Measurements from ENCODE around the gene PEMT.

Gene PEMT

DNA sequence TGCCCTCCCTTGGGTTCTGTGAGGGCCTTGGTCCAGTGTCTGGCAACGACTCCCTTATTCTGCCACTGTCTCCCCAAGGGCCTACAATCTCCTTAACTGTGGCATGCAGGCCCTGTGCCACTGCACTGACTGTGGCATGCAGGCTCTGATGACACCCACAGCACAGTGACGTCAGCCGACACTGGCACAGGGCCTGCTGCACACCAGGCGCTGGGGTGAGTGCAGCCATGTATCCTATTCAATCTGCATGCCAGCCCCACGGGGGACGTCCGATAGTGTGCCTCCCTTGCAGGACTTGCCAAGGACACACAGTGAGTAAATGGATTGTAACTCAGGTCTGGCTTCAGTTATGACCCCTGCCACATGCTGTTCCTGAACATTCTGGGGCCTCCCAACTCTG is 55.6 kb downstream of the PEMT start:
- no peak for DNase-seq (ENCODE audit: low read depth)

DNA sequence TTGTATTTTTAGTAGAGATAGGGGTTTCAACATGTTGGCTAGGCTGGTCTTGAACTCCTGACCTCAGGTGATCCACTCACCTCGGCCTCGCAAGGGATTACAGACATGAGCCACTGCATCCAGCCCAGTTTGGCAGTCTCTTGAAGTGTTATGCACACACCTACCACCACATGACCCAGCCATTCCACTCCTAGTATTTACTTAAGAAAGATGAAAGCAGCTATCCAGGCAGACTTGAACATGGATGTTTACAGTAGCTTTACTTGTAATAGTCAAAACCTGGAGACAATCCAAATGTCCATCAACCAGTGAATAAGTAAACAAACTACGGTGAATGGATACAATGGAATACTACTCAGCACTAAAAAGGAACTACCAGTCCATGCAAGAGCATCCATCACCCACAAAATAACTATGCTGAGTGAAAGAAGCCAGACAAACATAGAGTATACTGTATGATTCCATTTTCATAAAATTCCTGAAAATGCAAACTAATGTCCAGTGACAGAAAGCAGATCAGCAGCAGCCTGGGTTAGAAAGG is 57.5 kb downstream of the PEMT start:
- DNase-seq (ENCODE audit: low read depth): no peak

DNA sequence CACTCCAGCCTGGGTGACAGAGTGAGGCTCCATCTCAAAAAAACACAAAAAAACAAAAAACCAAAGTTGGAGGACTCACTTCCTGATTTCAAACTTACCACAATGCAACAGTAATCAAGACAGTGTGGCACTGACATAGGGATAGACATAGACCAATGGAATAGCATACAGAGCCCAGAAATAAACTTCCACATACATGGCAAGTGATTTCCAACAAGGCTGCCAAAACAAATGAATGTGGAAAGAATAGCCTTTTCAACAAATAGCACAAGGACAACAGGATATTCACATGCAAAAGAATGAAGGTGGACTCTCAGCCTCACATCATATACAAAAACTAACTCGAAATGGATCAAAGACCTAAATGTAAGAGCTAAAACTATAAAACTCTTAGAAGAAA is 58.5 kb downstream of the PEMT start:
- no peak for DNase-seq (ENCODE audit: low read depth)

GRCh38 chr17:17531156-17531555 is 60.4 kb downstream of the PEMT start:
- no peak for DNase-seq (ENCODE audit: low read depth)

DNA sequence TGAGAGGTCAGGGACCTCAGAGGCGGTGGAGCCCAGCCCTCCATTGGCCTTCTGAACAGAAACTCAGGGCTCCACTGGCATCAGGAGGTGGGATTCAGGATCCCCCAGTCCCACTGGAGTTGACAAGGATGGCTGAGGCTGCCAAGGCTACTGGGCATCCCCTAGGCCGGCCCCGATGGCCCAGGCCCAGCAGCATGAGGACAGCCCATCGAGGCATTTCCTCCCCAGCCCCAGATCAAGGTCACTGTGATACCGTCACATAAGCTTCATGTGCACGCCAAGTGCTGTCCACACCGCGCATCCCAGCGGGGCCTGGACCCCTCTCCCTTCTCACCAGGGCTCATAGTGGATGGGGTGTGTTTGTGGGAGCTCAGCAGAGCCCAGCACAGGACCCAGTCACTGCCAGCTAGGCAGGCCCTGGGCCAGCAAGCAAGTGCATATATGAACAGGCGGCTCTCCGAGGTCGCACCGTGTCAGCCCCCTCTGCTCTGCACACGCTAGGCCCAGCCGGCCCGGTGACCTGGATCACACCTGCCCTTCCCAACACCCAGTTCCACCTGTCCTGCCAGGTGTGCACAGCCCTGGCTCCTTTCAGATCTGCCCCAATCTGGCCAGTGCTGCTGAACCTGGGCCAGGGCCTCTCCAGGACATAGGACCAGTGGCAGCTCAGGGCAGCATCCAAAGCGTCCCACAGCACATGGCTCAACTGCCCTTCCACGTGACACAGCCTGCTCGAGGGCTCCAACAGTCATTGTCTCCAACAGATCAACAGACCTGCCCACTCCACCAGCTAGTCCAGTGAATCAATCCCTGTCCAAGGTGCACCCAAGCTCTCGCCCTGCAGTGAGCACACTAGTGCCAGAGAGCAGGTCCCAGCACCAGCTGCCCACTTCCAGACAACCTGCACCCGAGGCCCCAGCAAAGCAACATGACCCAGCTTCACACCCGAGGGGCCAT is 62.5 kb downstream of the PEMT start:
- DNase-seq (ENCODE audit: low read depth): no peak

DNA sequence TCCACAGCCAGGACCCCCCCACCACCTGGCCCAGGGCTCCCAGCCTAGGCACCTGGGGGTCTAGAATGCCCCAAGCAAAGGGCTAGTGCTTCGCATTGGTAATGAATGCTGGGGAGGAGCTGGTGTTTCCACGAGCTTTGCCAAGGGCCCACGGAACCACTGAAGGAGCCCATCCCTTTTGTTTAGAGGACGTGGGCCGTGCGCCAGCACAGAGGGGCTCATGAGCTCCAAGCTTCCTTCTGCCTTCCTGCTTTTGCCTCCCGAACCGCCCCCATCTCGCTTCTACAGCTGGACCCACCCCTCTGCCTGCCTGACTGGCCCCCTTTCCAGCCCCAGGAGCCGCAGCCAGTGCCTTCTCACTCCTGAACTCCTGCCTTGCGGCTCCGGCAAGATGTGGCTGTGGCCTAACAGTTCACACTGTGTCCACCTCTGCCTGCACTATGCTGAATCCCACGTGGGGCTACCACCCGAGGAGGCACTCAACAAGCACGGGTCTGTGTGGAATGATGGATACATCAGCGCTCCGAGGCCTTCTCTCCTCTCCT is 63.5 kb downstream of the PEMT start:
- DNase-seq (ENCODE audit: low read depth): no peak

DNA sequence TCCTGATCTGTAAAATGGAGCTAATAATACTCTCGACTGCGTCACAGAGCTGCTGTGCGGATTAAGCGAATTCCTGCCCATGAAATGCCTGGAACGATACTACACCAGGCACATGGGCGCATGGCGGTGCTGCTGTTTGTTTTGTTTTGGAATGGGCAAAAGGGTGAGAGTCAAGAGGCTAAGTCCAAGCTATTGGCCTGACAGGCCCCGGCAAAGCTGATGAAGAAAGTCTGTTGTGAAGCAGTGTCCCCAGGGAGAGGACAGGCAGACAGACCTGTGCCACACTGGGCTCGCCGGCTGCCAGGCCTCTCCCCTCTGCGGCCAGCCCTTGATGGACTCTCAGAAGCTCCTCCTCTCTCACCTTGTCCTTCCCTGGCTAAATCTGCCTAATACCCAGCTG is 64.0 kb downstream of the PEMT start:
- no peak for DNase-seq (ENCODE audit: low read depth)

GRCh38 chr17:17526369-17526768 is 65.1 kb downstream of the PEMT start:
- DNase-seq (ENCODE audit: low read depth): no peak

- no peak for DNase-seq (ENCODE audit: low read depth)
Measured at GRCh38 chr17:17525956-17526355, 65.6 kb downstream of the PEMT start.

DNA sequence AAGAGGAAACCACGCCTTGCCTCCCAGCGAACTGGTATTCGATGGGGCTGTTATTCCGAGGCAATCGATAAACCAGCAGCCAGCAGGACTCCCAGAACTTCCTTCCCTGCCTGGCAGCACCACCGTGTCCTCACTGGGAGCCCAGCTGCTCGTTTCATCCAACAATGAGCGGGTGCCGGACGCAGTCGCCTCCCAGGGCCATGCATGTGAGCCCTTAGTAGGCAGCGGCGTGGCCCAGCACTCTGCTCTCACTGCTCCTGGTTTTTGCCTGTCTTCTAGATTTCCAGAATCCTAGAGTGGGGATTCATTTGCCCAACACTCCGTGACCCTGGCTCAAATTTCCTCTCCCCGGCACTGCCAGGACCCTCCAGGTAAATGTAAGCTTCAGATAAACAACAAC is 66.2 kb downstream of the PEMT start:
- no peak for DNase-seq (ENCODE audit: low read depth)

GRCh38 chr17:17523731-17524490 is 67.6 kb downstream of the PEMT start:
- no peak for DNase-seq (ENCODE audit: low read depth)

GRCh38 chr17:17523001-17523730 is 68.3 kb downstream of the PEMT start:
- no peak for DNase-seq (ENCODE audit: low read depth)

DNA sequence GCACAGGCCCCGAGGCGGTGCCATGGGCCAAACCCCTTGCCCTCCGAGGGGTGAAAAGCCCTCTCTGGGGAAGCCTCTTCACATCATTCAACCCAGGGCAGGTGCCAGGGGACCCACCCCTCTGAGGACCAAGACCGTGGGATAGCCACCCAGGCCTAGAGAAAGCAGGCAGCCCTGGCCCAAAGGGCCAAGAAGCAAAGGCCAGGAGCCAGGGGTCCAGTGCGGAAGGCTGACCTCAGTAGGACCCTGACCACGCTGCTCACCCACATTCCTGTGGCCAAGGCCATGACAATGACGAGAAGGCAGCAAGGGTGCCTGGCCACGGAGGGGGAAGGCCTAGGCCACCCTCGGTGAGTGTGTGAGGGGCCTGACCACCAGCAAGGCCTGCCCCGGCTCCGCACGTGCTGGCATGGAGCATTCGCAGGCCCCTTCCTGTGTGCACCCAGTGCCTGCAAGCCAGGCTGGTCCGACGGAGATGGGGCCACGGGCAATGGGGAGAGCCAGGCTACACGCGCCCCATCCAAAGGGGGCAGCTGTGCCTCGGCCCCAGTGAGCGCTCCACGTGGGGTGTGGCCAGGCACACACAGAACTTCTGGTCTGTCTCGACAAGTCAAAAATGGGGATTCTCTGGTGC is 70.8 kb downstream of the PEMT start:
- no peak for DNase-seq (ENCODE audit: low read depth)

DNA sequence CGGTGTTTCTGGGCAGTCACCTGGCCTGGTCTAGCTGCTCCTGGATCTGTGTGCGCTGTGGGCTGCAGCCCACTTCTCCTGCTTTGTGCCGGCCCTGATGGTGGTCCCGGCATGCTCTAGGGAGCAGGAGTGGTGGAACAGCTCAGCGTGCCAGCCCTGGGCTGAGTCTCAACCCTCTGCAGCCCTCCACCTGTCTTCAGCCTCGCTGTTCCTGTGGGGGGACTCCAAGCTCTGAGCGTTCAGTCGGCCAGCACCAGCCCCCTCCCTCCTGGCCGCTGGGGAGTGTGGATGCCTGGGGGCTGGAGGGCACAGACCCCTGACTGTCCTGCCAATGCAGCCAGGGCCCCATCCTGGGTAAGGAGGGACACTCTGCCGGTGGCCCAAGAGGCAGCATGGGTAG is 71.6 kb downstream of the PEMT start:
- DNase-seq (ENCODE audit: low read depth): no peak

- DNase-seq (ENCODE audit: low read depth): no peak
Measured at GRCh38 chr17:17518951-17519350, 72.6 kb downstream of the PEMT start.

- no peak for DNase-seq (ENCODE audit: low read depth)
Measured at GRCh38 chr17:17518014-17518413, 73.5 kb downstream of the PEMT start.

DNA sequence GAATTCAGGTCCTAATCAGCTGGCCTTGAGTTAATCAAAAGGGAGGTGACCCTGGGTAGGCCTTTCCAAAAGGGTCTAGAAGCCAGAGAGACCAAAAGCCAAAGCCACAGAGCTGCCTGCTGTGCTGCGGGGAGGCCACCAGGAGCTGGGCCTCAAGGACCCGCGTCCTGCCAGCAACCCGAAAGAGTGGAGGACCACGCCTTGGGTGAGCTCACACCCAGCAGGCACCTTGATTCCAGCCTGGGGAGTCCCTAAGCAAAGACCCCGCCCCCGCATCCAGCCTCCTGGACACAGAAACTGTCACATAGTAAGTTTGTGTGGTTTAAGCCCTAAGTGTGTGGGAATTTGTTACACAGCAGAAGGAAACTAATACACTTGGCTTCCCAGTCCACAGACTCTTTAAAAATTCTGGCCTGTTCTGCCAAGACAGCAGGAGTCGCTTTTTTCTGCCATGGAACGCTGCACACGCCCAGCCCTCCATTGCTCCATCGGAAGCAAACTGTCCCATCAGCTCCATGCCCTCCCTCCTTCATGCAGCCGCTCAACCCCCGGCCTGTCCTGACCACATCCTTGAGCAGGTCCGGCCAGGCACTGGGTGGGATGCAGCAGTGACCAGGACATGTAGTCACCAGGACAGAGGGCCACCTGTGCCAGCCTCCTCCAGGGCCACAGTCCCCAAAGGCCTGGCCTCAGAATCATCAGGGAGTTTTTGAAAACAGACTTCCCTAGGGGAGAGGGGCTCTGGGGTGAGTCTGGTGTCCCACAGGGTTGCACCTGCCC is 74.4 kb downstream of the PEMT start:
- no peak for DNase-seq (ENCODE audit: low read depth)

GRCh38 chr17:17515934-17516930 is 75.3 kb downstream of the PEMT start:
- no peak for DNase-seq (ENCODE audit: low read depth)

Data from activated gamma-delta T cell treated with anti-CD3 and anti-CD28 coated beads, Interleukin-2, amount 50 U/mL, for 16 hours (primary cell).